ENCODE results near the gene ANKRD12.

DNA sequence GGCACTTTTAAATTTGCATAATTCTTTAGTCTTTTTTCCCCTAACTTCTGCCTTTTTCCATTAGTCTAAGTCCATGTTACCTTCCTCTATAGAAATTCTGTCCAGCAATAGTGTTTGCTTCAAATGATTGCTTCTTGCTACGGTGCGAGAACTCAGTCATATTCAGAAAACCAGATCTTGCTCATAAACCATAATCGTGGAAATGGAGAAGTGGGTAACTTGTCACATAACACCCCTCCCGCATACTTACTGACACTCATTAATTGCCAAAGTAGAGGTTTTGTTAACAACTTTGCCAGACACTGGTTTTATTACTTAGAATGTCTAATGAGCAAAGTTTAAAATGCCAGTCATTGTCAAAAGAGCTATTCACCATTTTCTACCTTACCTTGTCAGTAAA, 103.7 kb downstream of the ANKRD12 start:
- no peak for TF ChIP-seq RFX5 (IDR thresholded peaks at IDR 0.05; ENCODE audit: low read depth, low read length)
- TF ChIP-seq NFE2L2 (IDR thresholded peaks at IDR 0.05; ENCODE audit: low read depth, low read length): no peak
- TF ChIP-seq, protein P1, sequence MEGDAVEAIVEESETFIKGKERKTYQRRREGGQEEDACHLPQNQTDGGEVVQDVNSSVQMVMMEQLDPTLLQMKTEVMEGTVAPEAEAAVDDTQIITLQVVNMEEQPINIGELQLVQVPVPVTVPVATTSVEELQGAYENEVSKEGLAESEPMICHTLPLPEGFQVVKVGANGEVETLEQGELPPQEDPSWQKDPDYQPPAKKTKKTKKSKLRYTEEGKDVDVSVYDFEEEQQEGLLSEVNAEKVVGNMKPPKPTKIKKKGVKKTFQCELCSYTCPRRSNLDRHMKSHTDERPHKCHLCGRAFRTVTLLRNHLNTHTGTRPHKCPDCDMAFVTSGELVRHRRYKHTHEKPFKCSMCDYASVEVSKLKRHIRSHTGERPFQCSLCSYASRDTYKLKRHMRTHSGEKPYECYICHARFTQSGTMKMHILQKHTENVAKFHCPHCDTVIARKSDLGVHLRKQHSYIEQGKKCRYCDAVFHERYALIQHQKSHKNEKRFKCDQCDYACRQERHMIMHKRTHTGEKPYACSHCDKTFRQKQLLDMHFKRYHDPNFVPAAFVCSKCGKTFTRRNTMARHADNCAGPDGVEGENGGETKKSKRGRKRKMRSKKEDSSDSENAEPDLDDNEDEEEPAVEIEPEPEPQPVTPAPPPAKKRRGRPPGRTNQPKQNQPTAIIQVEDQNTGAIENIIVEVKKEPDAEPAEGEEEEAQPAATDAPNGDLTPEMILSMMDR (conservative IDR thresholded peaks at IDR 0.05; ENCODE audit: low read depth, low read length): no peak
- no peak for TF ChIP-seq CEBPB (IDR thresholded peaks at IDR 0.05; ENCODE audit: low read depth, low read length)
